Psoas muscle (tissue), 8 donors: ENCODE data around the gene KASH5. TPM values are rescaled to one million over a fixed set of nuclear protein-coding genes. Genes with fewer than 3 reads are reported as not detected.

Experiments used
- ATAC-seq, 4 donors: fragments of 200-7000 bp; cut with Tn5 transposase; one replicate each; pipeline ENCODE4 v1.9.1; 2020; ENCODE audit warnings: moderate library complexity in 3 of 4, mild to moderate bottlenecking in 2 of 4
- DNase-seq, 2 donors: peaks; one replicate each; pipeline ENCODE4 v3.0.0-alpha.2; 2020
- H3K27ac ChIP-seq: fragments of 200-600 bp; one replicate; pipeline ENCODE4 v1.8.0; 2022
- H3K27me3 ChIP-seq, 3 donors: fragments of 200-600 bp in 1 of 3; one replicate each; pipeline versions ENCODE4 v1.6.1 to v1.8.0; 2013 to 2022; ENCODE audit warnings: low read length in 2 of 3, mild to moderate bottlenecking in 2 of 3, moderate library complexity in 1 of 3; ENCODE audit not compliant: insufficient read depth in 3 of 3
- H3K36me3 ChIP-seq, 2 donors: fragments of 200-600 bp in 1 of 2; one replicate each; pipeline versions ENCODE4 v1.6.1 to v1.8.0; 2013 to 2022; ENCODE audit warnings: low read depth in 1 of 2, mild to moderate bottlenecking in 1 of 2, moderate library complexity in 1 of 2; ENCODE audit not compliant: insufficient read depth in 1 of 2
- H3K4me1 ChIP-seq: fragments of 200-600 bp; one replicate; pipeline ENCODE4 v1.8.0; 2022
- H3K4me3 ChIP-seq: fragments of 200-600 bp; one replicate; pipeline ENCODE4 v1.8.0; 2022; ENCODE audit warnings: mild to moderate bottlenecking
- H3K9me3 ChIP-seq: fragments of 200-600 bp; one replicate; pipeline ENCODE4 v1.8.0; 2022
- WGBS, 3 donors: extraction: QIAGEN DNeasy Blood & Tissue Kit; methylation state at CpG; one replicate each; pipeline versions ENCODE4 v1.1.6 to v1.1.7; 2013; 5-methylcytosine and 5-hydroxymethylcytosine counted together
- intact Hi-C, 2 donors: fragments of 100-400 bp; cut with DNase I; formaldehyde crosslinking; loops; one replicate each; pipeline versions ENCODE4 v1.11.0 to v1.14.2; 2022
- polyA plus RNA-seq, 3 donors: library from polyadenylated mRNA; stranded (reverse); fragments of 200-250 nt; gene quantifications; one replicate each; pipeline ENCODE4 v1.2.3, GENCODE V29; 2013
- total RNA-seq, 4 donors: library from RNA; stranded (reverse); fragmentation: NEBNext Ultra II Directional in 2 of 4; extraction: Animal tissue kit (Norgen Biotek cat#: 25700) in 2 of 4; gene quantifications; one replicate each; pipeline versions ENCODE4 v1.2.1 to v1.2.4, GENCODE V29; 2021 to 2023
- TF ChIP-seq, protein P1 (sequence below): fragments of 200-600 bp; IDR thresholded peaks from one replicate; pipeline ENCODE4 v1.8.0; 2022; ENCODE audit warnings: antibody characterized with exemption
- donor health status: healthy with polysubstance abuse.
- donor health status: DM: no; HTN: no; CAD: no; lungs with moderate emphysema.
- donor health status: Bipolar disorder and iron deficiency.
- donor health status: healthy.
- donor health status: DM: yes; HTN: yes; CAD: no.
- donor health status: DM: no; HTN: no; CAD: no.
- donor health status: DM: no; HTN: no; CAD: no.
- donor health status: DM: yes; HTN: yes; CAD: no.

Gene KASH5
- total and polyA plus RNA-seq, 7 donors, result not detected

DNA sequence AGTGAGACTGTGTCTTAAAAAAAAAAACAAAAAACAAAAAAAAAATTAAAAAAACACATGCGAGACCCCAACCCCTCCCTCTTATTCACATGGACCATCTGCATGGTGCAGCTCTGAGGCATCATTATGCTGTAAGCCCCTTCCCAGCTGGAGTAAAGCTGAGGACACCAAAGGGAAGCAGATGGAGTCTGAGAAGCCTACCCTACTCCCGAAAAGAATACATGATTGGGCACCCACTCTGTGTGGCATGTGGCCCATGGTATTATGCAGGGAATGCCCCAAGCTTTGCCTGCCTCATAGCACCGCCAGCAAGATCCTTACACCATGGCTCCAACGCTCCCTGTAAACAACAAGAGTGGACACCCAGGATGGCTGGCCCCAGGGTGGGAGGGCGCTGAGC, 30.5 kb downstream of the KASH5 start:
- H3K27me3 ChIP-seq, result peaks cover 0 to 75% (median 25%) of the 10 kb centered on the region in 3 donors
- peaks cover 18% of the 10 kb centered on the region for H3K4me1 ChIP-seq
- H3K36me3 ChIP-seq, result no peaks in the 10 kb centered on the region
- DNase-seq, result no peak
- TF ChIP-seq, protein P1, sequence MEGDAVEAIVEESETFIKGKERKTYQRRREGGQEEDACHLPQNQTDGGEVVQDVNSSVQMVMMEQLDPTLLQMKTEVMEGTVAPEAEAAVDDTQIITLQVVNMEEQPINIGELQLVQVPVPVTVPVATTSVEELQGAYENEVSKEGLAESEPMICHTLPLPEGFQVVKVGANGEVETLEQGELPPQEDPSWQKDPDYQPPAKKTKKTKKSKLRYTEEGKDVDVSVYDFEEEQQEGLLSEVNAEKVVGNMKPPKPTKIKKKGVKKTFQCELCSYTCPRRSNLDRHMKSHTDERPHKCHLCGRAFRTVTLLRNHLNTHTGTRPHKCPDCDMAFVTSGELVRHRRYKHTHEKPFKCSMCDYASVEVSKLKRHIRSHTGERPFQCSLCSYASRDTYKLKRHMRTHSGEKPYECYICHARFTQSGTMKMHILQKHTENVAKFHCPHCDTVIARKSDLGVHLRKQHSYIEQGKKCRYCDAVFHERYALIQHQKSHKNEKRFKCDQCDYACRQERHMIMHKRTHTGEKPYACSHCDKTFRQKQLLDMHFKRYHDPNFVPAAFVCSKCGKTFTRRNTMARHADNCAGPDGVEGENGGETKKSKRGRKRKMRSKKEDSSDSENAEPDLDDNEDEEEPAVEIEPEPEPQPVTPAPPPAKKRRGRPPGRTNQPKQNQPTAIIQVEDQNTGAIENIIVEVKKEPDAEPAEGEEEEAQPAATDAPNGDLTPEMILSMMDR, result no peak
- WGBS, 3 donors, result 72 to 79% (median 75%) methylated on average over 5 of the region's 5 CpGs
- H3K4me3 ChIP-seq, result no peak overlapping the region
- no peaks in the 10 kb centered on the region for H3K9me3 ChIP-seq
- H3K27ac ChIP-seq, result no peak overlapping the region
- no peak for ATAC-seq
- intact Hi-C loops, result loop anchor here in 1 of 2 donors (2.0 kb wide), 1 partner anchor 24 kb away; no protein-coding TSS in a partner anchor

DNA sequence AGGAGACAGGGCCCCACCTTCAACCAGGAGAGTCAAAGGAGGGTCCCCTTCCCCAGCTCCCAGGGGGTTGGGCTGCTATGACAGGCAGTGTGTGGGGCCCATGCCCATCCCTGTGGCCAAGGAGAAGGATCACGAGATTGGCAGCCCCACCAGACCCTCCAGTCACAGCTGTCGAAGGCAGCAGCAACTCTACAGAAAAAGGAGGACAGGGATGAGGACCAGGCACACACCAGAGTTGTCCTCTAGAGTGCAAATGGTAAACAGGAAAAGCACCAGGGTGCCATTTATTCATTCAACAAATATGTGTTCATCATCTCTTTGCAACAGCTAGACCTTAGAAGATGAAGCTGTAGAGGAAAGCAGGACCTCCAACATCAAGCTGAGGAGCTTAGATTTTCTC, 31.1 kb downstream of the KASH5 start:
- H3K4me3 ChIP-seq, result no peak overlapping the region
- DNase-seq, result no peak
- intact Hi-C loops, result loop anchor here in 1 of 2 donors (2.0 kb wide), 1 partner anchor 24 kb away; no protein-coding TSS in a partner anchor
- H3K4me1 ChIP-seq, result peaks cover 21% of the 10 kb centered on the region
- 53 to 73% (median 66%) methylated on average over 2 of the region's 2 CpGs for WGBS, 3 donors
- ATAC-seq, result no peak
- H3K27me3 ChIP-seq, result peaks cover 0 to 82% (median 28%) of the 10 kb centered on the region in 3 donors
- H3K9me3 ChIP-seq, result no peaks in the 10 kb centered on the region
- TF ChIP-seq, protein P1, result no peak
- no peaks in the 10 kb centered on the region for H3K36me3 ChIP-seq
- H3K27ac ChIP-seq, result no peak overlapping the region

DNA sequence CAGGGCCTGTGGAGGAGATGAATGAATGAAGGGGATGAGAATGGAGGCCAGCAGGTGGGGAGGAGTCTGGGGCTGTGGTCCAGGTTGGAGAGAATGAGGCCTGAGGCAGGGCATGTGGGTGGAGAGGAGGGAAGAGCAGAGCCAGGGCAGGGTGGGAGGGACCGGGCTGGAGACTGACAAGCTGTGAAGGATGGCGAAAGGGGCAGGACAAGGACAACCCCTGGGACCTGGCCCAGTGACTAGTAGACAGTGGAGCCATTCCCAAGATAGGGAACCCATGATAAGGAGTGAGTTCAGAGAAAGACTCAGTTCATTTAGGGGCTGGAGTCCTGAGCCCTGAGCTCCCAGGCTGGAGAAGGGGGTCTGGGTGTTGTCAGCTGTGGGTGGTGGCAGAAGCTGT, 32.2 kb downstream of the KASH5 start:
- TF ChIP-seq, protein P1, result no peak
- no peak for DNase-seq
- H3K4me1 ChIP-seq, result peaks cover 21% of the 10 kb centered on the region
- ATAC-seq, result no peak
- no peaks in the 10 kb centered on the region for H3K36me3 ChIP-seq
- intact Hi-C loops, result no loop called here
- H3K9me3 ChIP-seq, result no peaks in the 10 kb centered on the region
- 76 to 90% (median 76%) methylated on average over 2 of the region's 2 CpGs for WGBS, 3 donors
- no peak overlapping the region for H3K4me3 ChIP-seq
- H3K27ac ChIP-seq, result no peak overlapping the region
- peaks cover 0 to 92% (median 34%) of the 10 kb centered on the region in 3 donors for H3K27me3 ChIP-seq

DNA sequence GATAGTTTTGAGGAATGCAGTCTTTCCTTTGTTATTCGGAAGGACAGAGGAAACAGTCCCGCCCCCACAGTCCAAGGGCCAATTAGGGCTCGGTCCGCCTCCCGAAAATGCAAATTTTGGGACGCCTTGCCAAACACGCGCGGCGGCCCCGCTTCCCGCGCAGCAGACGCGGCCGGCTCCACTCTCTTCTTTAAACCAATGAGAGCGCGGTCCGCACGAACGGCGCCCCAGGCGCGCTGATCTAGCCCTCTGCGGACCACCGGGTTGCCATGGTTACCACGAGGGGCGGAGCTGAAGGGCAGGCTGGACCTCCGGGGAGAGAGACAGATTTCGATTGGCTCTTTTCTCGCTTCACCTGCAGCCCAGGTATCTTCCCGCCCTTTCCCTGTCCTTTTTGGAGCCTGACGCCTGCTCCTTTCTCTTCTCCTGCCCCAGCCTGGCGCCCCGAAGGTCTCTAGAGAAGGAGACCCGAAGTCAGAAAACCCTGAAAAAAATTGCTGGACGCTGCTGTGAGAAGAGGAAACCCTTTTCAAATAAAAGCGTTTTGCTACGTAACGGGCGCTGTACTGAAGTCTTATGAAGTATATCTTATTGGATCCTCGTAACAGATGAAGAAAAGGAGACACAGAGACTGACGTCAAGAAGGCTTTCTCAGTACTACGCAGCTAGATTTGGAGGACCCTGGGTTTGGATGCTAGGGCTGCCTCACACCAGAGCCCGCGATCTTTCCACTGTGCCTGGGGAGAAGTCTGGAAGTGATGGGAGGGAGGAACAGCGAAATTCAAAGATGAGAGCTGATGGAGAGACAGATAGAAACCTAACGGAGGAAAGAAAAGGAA, 33.2 kb downstream of the KASH5 start:
- peak; percentile 62 to 67 for DNase-seq

More for the DNA sequence above, 33.2 kb downstream of the KASH5 start:
- no peak overlapping the region for H3K27ac ChIP-seq
- ATAC-seq, result peak in 2 of 4 donors; percentile 31 to 67
- WGBS, 3 donors, result 5 to 8% (median 6%) methylated on average over 48 of the region's 48 CpGs
- no peaks in the 10 kb centered on the region for H3K9me3 ChIP-seq
- intact Hi-C loops, result no loop called here
- H3K36me3 ChIP-seq, result no peaks in the 10 kb centered on the region
- TF ChIP-seq, protein P1, result no peak
- peaks cover 21% of the 10 kb centered on the region for H3K4me1 ChIP-seq
- peak overlapping the region; percentile 49 for H3K4me3 ChIP-seq
- H3K27me3 ChIP-seq, result peaks cover 0 to 100% (median 42%) of the 10 kb centered on the region in 3 donors
